Stomach (tissue), 9 donors: ENCODE measurements around the gene PSG5. TPM values are rescaled to one million over a fixed set of nuclear protein-coding genes. Genes with fewer than 3 reads are reported as not detected.
"Not testable (repeated sequence)": the region's sequence is repeated elsewhere in the genome, so short reads cannot be mapped to it uniquely, and the experiment has no call there.

Source experiments
- DNase-seq, 2 donors: peaks; one replicate each; pipeline versions ENCODE4 v3.0.0 to v3.0.0-alpha.2; 2013 to 2019
- H3K27ac ChIP-seq, 5 donors: fragments of 200-600 bp in 4 of 5; sonication (generic) in 4 of 5; one replicate each; pipeline ENCODE4 v1.5.1; 2013 to 2019; ENCODE audit warnings: mild to moderate bottlenecking in 1 of 5, moderate library complexity in 1 of 5
- H3K27me3 ChIP-seq, 3 donors: fragments of 200-600 bp; sonication (generic); one replicate each; pipeline ENCODE4 v1.5.1; 2017 to 2019; ENCODE audit warnings: mixed run types in 1 of 3
- H3K36me3 ChIP-seq, 4 donors: fragments of 200-600 bp; sonication (generic); 1 replicate in 3 of 4; 2 replicates in 1 of 4; pipeline ENCODE4 v1.5.1; 2016 to 2019
- H3K4me1 ChIP-seq, 4 donors: fragments of 200-600 bp; sonication (generic); one replicate each; pipeline ENCODE4 v1.5.1; 2016 to 2019
- H3K4me3 ChIP-seq, 4 donors: fragments of 200-600 bp; sonication (generic) in 3 of 4; one replicate each; pipeline ENCODE4 v1.5.1; 2016 to 2019; ENCODE audit warnings: mild to moderate bottlenecking in 1 of 4
- H3K9me3 ChIP-seq, 4 donors: fragments of 200-600 bp; sonication (generic); one replicate each; pipeline ENCODE4 v1.5.1; 2016 to 2019
- WGBS, 5 donors: extraction: QIAGEN DNeasy Blood & Tissue Kit in 3 of 5; methylation state at CpG; one replicate each; pipeline versions ENCODE4 v1.1.5 to v1.1.7; 2013 to 2018; 5-methylcytosine and 5-hydroxymethylcytosine counted together
- intact Hi-C: fragments of 100-400 bp; cut with DNase I; formaldehyde crosslinking; loops from one replicate; pipeline ENCODE4 v1.15.1; 2023; ENCODE audit warnings: low total_unique reads
- polyA plus RNA-seq, 3 donors: library from polyadenylated mRNA; stranded (reverse); fragments of 200-250 nt; gene quantifications; one replicate each; pipeline ENCODE4 v1.2.3, GENCODE V29; 2013
- total RNA-seq, 5 donors: library from RNA; depleted of rRNA; stranded (reverse); fragments of >200 nt; gene quantifications; one replicate each; pipeline versions ENCODE4 v1.1.0 to v1.2.3, GENCODE V29; 2014 to 2016
- TF ChIP-seq, protein P1 (sequence below), 7 experiments: fragments of 450-650 bp in 4 of 7; fragments of 200-600 bp in 3 of 7; sonication (generic) in 3 of 7; IDR thresholded peaks; one replicate each; pipeline ENCODE4 v1.5.1; 2016 to 2019; ENCODE audit warnings: antibody characterized with exemption in 7 of 7, control low read depth in 2 of 7, mild to moderate bottlenecking in 1 of 7
- donor health status: healthy with polysubstance abuse.
- donor health status: Bipolar disorder and iron deficiency.
- donor health status: healthy.

Gene PSG5
- total and polyA plus RNA-seq, 8 donors, result not detected

DNA sequence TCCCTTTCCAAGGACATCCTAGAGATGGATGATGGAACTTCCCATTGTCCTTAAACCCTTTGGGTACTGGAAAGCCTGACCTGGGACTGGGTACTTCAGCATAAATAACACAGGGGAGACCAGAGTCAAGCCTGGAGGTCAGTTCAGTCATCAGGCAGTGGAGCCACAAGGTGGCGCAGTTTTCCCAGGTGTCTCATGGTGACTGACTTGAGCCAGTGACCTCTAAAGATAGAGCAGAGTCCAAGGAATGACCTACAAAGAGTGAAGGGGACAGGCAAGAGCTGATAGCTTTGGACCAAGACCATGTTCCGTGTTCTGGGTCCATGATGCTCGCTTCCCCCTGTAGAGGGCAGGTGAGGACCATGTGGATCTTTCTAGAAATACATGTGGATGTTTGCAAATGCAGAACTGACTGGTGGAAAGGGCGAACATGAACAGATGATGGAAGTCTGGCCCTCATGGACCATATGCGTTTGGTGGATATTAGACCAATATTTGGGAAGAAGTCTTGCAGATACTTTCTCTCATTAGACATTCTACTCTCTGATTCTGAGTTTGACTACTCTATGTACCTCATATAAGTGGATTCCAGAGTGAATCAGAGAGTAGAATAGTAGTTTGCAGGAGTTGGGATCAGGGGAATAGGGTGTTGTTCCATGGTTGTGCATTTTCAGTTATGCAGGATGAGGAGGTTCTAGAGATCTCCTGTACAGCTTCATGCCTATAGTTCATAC is 12.5 kb upstream of the PSG5 start:
- H3K36me3 ChIP-seq, H3K27ac ChIP-seq, H3K4me1 ChIP-seq, intact Hi-C loops, H3K9me3 ChIP-seq, H3K4me3 ChIP-seq, H3K27me3 ChIP-seq: not testable (repeated sequence)
- 28 to 54% (median 45%) methylated on average over 5 of the region's 5 CpGs; no CpG with 5 or more reads in 1 of the 5 donors for WGBS, 5 donors
- TF ChIP-seq, protein P1, sequence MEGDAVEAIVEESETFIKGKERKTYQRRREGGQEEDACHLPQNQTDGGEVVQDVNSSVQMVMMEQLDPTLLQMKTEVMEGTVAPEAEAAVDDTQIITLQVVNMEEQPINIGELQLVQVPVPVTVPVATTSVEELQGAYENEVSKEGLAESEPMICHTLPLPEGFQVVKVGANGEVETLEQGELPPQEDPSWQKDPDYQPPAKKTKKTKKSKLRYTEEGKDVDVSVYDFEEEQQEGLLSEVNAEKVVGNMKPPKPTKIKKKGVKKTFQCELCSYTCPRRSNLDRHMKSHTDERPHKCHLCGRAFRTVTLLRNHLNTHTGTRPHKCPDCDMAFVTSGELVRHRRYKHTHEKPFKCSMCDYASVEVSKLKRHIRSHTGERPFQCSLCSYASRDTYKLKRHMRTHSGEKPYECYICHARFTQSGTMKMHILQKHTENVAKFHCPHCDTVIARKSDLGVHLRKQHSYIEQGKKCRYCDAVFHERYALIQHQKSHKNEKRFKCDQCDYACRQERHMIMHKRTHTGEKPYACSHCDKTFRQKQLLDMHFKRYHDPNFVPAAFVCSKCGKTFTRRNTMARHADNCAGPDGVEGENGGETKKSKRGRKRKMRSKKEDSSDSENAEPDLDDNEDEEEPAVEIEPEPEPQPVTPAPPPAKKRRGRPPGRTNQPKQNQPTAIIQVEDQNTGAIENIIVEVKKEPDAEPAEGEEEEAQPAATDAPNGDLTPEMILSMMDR (IDR thresholded peaks at IDR 0.05), result peak in 1 of 7 experiments; percentile 6
- DNase-seq, result peak in 1 of 2 donors; percentile 36

DNA sequence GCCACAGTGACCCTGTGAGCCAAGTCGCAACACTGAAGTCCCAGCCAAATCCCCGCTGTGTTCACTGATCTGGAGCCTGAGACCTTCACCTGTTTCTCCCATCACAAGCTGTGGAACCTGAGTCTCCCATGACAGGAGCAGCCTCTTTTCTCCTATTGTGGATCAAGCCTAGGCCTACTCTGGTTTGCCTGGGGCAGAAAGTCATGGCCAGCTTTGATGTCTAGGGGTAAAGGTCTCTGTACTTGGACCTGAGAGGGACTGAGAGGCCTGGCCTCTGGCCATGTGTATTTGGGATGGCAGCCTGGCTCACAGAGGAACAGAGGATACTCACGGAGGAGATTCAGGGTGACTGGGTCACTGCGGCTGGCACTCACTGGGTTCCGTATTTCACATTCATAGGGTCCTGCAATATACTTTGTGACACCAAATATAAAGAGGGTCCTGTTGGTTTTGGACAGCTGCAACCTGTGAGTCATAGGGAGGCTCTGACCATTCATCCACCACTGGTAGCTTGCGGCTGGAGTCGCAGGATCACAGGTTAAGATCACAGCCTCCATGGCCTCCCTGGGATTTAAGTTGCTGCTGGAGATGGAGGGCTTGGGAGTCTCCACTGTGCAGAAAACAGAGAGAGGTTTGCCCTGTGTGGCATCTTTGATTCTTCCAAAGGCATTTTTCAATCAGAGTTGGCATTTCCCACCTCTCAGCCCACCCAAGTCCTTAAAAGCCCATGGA is 11.5 kb upstream of the PSG5 start:
- H3K4me3 ChIP-seq, DNase-seq, H3K27me3 ChIP-seq, H3K27ac ChIP-seq, H3K4me1 ChIP-seq, H3K36me3 ChIP-seq, intact Hi-C loops, H3K9me3 ChIP-seq: not testable (repeated sequence)
- 89 to 95% (median 92%) methylated on average over 3 to 5 of the region's 7 CpGs; no CpG with 5 or more reads in 1 of the 5 donors for WGBS, 5 donors

DNA sequence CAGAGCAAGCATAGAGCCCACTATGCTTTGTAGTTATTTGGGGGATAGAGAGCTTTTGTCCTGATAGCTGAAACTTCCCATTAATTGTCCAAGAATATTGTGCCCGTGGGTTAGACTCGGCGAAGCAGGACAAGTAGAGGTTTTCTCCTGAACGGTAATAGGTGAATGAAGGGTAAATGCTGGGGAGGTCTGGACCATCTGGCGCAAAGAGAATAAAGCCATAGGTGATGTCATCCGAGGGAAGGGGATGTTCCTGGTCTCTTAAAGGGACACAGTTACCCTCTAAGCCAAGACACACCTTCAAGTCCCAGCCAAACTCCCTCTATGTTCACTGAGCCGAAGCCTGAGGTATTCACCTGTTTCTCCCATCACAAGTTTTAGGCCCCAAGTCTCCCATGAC is 8.1 kb upstream of the PSG5 start:
- intact Hi-C loops, H3K9me3 ChIP-seq, DNase-seq, H3K4me3 ChIP-seq, H3K4me1 ChIP-seq, H3K27ac ChIP-seq, H3K27me3 ChIP-seq, H3K36me3 ChIP-seq: not testable (repeated sequence)
- whole genome bisulfite sequencing, 5 donors, result 80 to 84% (median 82%) methylated on average over 7 of the region's 7 CpGs

DNA sequence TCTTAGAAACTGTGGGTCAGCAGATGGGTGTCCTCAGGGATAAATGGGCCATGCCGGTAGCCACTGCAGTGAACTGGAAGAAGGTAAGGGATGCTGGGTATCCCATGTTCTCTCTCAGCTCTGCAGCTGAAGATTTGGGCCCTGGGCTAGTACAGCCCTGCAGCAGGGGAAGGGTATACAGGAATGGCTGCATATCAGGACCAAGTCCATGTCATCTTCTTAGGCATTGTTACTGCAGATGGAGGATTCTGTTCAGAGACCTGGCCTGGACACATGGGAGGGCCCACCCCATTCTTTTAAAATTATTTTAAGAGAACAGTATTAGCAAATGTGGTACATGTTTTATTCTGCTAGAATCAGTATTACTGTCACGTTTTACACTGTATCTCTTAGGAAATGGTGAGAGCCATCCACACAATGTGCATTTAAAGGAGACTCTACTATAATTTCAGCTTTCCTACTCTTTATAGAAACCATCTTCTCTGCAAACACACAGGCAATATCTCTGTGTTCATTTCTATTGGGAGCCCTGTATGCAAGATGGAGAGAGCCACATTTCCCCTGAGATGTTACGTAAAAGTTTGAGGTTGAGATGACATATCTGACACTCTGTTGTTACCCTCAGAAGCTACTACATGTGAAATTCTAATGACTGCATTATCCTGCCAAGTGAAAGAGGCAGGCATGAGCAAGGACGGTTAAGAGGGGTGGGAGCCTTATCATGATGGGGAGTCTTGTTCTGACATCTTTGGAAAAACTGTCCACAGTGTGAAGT is 6.2 kb upstream of the PSG5 start:
- intact Hi-C loops, H3K9me3 ChIP-seq, DNase-seq, H3K4me1 ChIP-seq, H3K27me3 ChIP-seq, H3K27ac ChIP-seq, H3K36me3 ChIP-seq, H3K4me3 ChIP-seq: not testable (repeated sequence)
- WGBS, 5 donors, result 46 to 67% (median 60%) methylated on average over 4 of the region's 4 CpGs

DNA sequence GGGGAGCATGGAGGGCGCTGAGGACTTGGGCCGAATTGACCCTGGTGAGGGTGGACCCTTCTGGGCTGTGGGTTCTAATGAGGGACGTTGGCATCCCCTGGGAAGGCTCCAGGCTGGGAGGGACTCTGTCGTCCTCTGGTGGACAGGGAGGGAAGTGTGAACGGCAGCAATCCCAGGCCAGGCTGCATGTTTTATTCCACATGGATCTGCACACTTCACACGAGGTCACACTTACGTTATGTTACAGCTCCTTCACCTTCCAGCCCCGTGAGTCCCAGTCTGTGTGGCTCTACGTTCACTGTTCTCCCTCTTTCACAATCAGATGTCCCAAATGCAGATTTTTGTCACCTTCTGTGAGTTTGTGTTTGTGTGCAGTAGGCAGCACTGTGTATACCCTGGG is 1.8 kb upstream of the PSG5 start:
- 43 to 56% (median 51%) methylated on average over 9 of the region's 9 CpGs for WGBS, 5 donors
- H3K36me3 ChIP-seq, H3K27ac ChIP-seq, H3K9me3 ChIP-seq, intact Hi-C loops, H3K4me1 ChIP-seq, H3K4me3 ChIP-seq, DNase-seq, H3K27me3 ChIP-seq: not testable (repeated sequence)

DNA sequence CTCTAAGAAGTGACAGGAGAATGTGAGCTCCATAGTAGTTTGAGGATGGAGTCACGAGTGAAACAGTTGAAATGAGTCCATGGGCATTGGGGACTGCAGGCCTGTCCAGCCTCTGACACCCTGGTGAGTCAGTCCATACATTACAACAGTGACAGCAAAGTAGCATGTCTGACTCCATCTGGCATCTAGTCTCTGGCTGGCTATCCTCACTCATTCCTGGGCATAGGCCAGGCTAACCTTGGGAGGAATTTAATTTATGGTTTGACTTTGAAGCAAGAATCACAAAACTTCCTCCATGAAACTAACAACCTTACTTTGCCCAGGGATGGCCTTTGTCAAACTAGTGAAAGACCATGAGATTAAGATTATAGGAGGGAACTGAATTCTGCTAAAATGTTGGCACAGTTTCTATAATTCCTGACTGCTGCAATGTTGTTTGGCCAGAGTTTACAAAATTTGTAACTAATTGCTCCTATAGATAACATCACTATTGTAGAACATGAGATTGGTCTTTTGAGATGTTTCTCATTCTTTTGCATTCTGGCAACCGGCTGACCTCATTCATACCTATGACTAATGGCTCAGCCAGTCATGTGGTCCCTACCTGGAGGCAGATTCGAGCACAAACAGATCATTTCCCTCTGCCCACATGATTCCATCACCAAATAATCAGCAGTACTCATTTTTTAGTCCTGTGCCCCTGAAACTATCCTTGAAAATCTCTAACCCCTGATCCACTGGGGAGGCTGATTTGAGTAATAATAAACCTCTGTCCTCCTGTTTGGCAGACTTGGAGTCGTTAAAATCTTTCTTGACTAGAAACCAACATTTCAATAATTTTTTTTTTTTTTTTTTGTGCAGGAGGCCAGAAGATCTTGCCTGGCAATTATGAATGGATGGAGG is 4.2 kb downstream of the PSG5 start:
- not testable (repeated sequence) for DNase-seq

More for the DNA sequence above, 4.2 kb downstream of the PSG5 start:
- H3K27me3 ChIP-seq, H3K4me3 ChIP-seq, H3K4me1 ChIP-seq, intact Hi-C loops, H3K9me3 ChIP-seq, H3K36me3 ChIP-seq, H3K27ac ChIP-seq: not testable (repeated sequence)
- 50 to 73% (median 61%) methylated on average over 3 to 4 of the region's 4 CpGs for WGBS, 5 donors
